ENCODE data around the gene STX4. TPM values are rescaled to one million over a fixed set of nuclear protein-coding genes. Genes with fewer than 3 reads are reported as not detected.
A peak's percentile ranks its signal among the peaks of the same experiment; 100 is the strongest.

STX4 gene
- polyA plus RNA-seq, 2 of the 4 experiments (the other 2 are of a cell fraction): 39.7 to 73.9 TPM

DNA sequence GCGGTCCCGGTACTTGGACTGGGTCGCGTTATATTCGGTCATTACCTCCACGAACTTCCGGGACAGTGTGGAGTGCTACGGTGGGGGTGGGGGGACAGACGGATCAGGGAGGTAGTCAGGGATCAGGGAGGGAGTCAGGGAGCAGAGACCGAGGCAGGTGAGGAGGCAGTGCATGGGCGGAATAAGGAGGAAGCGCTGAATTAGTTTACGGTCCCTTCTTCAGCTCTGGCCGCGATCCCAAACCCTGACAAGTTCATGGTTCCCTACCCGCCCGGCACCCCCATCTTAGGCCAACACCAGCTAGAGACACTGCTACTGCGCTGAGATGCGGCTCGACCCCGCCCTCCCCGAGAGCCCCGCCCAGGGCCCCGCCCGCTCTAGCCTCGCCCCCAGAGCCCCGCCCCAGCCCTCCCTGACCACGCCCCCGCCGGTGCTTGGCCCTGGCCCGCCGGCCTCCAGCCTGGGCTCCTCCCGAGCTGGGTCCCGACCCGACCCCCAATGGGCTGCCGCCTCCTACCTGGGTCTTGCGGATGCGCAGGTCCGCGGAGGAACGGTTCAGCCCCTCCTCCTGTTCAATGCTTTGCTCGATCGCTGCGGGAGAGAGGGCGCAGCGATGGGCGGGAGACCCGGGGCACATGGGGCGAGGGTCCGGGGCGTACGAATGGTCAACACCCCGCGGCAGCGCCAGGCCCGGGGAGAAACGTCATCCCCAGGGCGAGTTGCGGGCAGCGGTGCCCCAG, 36.2 kb upstream of the STX4 start (continued):
- TF ChIP-seq, protein P1, sequence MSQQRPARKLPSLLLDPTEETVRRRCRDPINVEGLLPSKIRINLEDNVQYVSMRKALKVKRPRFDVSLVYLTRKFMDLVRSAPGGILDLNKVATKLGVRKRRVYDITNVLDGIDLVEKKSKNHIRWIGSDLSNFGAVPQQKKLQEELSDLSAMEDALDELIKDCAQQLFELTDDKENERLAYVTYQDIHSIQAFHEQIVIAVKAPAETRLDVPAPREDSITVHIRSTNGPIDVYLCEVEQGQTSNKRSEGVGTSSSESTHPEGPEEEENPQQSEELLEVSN (IDR thresholded peaks at IDR 0.05; ENCODE audit: borderline replicate concordance, low read depth): peak; percentile 37; the same call in 1 of the 2 replicates
- peak in 1 of 2 experiments; percentile 90; a peak in 3 of 5 replicates for TF ChIP-seq JUN (IDR thresholded peaks at IDR 0.05)
- TF ChIP-seq MAFK (IDR thresholded peaks at IDR 0.05; ENCODE audit: partially characterized antibody): no peak
- TF ChIP-seq SREBF2 (IDR thresholded peaks at IDR 0.05): no peak
- TF ChIP-seq, protein P2, sequence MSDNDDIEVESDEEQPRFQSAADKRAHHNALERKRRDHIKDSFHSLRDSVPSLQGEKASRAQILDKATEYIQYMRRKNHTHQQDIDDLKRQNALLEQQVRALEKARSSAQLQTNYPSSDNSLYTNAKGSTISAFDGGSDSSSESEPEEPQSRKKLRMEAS (IDR thresholded peaks at IDR 0.05): peak; percentile 59
- TF ChIP-seq, protein P3, sequence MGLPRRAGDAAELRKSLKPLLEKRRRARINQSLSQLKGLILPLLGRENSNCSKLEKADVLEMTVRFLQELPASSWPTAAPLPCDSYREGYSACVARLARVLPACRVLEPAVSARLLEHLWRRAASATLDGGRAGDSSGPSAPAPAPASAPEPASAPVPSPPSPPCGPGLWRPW (IDR thresholded peaks at IDR 0.05): no peak
- TF ChIP-seq CEBPB (IDR thresholded peaks at IDR 0.05): no peak
- TF ChIP-seq RAD21 (conservative IDR thresholded peaks at IDR 0.05 in 1 of 2, IDR thresholded peaks at IDR 0.05 in 1 of 2): peak in 1 of 2 experiments; percentile 16; a peak in 1 of 5 replicates
- TF ChIP-seq, protein P4, sequence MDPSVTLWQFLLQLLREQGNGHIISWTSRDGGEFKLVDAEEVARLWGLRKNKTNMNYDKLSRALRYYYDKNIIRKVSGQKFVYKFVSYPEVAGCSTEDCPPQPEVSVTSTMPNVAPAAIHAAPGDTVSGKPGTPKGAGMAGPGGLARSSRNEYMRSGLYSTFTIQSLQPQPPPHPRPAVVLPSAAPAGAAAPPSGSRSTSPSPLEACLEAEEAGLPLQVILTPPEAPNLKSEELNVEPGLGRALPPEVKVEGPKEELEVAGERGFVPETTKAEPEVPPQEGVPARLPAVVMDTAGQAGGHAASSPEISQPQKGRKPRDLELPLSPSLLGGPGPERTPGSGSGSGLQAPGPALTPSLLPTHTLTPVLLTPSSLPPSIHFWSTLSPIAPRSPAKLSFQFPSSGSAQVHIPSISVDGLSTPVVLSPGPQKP (IDR thresholded peaks at IDR 0.05; ENCODE audit: low read depth, low read length): no peak
- no peak for TF ChIP-seq BHLHE40 (IDR thresholded peaks at IDR 0.05; ENCODE audit: low read depth, low read length)
- TF ChIP-seq, protein P5, sequence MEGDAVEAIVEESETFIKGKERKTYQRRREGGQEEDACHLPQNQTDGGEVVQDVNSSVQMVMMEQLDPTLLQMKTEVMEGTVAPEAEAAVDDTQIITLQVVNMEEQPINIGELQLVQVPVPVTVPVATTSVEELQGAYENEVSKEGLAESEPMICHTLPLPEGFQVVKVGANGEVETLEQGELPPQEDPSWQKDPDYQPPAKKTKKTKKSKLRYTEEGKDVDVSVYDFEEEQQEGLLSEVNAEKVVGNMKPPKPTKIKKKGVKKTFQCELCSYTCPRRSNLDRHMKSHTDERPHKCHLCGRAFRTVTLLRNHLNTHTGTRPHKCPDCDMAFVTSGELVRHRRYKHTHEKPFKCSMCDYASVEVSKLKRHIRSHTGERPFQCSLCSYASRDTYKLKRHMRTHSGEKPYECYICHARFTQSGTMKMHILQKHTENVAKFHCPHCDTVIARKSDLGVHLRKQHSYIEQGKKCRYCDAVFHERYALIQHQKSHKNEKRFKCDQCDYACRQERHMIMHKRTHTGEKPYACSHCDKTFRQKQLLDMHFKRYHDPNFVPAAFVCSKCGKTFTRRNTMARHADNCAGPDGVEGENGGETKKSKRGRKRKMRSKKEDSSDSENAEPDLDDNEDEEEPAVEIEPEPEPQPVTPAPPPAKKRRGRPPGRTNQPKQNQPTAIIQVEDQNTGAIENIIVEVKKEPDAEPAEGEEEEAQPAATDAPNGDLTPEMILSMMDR (IDR thresholded peaks at IDR 0.05): no peak
- TF ChIP-seq NPAS2 (CRISPR knock-in tag; IDR thresholded peaks at IDR 0.05; ENCODE audit: borderline replicate concordance): no peak
- no peak for TF ChIP-seq ZSCAN20 (CRISPR knock-in tag; IDR thresholded peaks at IDR 0.05)
- TF ChIP-seq MAZ (IDR thresholded peaks at IDR 0.05; ENCODE audit: borderline replicate concordance, low read depth, low read length): no peak
- no peak for TF ChIP-seq HEYL (CRISPR knock-in tag; IDR thresholded peaks at IDR 0.05)
- TF ChIP-seq TP53 (CRISPR knock-in tag; IDR thresholded peaks at IDR 0.05): 0 out of 2 replicates have a peak, but pooled peaks have one; percentile 51
- no peak for TF ChIP-seq KDM1A (IDR thresholded peaks at IDR 0.05; ENCODE audit: low read depth)
- no peak for TF ChIP-seq FOSL2 (IDR thresholded peaks at IDR 0.05)
- no peak for TF ChIP-seq FOSL2 (CRISPR knock-in tag; IDR thresholded peaks at IDR 0.05)
- TF ChIP-seq GATA3 (IDR thresholded peaks at IDR 0.05; ENCODE audit: borderline replicate concordance): 0 out of 2 replicates have a peak, but pooled peaks have one; percentile 12
- TF ChIP-seq CHD2 (IDR thresholded peaks at IDR 0.05; ENCODE audit: low read length, partially characterized antibody): no peak
- TF ChIP-seq, protein P6, sequence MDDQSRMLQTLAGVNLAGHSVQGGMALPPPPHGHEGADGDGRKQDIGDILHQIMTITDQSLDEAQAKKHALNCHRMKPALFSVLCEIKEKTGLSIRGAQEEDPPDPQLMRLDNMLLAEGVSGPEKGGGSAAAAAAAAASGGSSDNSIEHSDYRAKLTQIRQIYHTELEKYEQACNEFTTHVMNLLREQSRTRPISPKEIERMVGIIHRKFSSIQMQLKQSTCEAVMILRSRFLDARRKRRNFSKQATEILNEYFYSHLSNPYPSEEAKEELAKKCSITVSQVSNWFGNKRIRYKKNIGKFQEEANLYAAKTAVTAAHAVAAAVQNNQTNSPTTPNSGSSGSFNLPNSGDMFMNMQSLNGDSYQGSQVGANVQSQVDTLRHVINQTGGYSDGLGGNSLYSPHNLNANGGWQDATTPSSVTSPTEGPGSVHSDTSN (IDR thresholded peaks at IDR 0.05): peak; percentile 66; the same call in 1 of the 2 replicates
- TF ChIP-seq, protein P7, sequence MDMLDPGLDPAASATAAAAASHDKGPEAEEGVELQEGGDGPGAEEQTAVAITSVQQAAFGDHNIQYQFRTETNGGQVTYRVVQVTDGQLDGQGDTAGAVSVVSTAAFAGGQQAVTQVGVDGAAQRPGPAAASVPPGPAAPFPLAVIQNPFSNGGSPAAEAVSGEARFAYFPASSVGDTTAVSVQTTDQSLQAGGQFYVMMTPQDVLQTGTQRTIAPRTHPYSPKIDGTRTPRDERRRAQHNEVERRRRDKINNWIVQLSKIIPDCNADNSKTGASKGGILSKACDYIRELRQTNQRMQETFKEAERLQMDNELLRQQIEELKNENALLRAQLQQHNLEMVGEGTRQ (IDR thresholded peaks at IDR 0.05): no peak

Measured in A549 (cell line).